Dedifferentiated amniotic fluid mesenchymal stem cell (primary cell): ENCODE results near the gene RICTOR.
"Not testable (repeated sequence)": the region's sequence is repeated elsewhere in the genome, so short reads cannot be mapped to it uniquely, and the experiment has no call there.

Source experiments
- DNase-seq: peaks from one replicate; pipeline ENCODE4 v3.0.0-alpha.2; 2016; ENCODE audit errors: extremely low spot score

RICTOR gene

GRCh38 chr5:39013938-39014337 is 60.3 kb downstream of the RICTOR start:
- no peak for DNase-seq

- not testable (repeated sequence) for DNase-seq
Observed at GRCh38 chr5:39010958-39011357, 63.2 kb downstream of the RICTOR start.

- DNase-seq: no peak
Observed at GRCh38 chr5:39009981-39010380, 64.2 kb downstream of the RICTOR start.

- no peak for DNase-seq
Observed at GRCh38 chr5:39009280-39009679, 64.9 kb downstream of the RICTOR start.

GRCh38 chr5:39006650-39007049 is 67.5 kb downstream of the RICTOR start:
- no peak for DNase-seq

- no peak for DNase-seq
Observed at GRCh38 chr5:39005566-39006232, 68.5 kb downstream of the RICTOR start.

- no peak for DNase-seq
Observed at GRCh38 chr5:39001683-39002082, 72.5 kb downstream of the RICTOR start.

GRCh38 chr5:38999037-38999436 is 75.2 kb downstream of the RICTOR start:
- no peak for DNase-seq

GRCh38 chr5:38997591-38997990 is 76.6 kb downstream of the RICTOR start:
- DNase-seq: no peak

GRCh38 chr5:38996123-38996522 is 78.1 kb downstream of the RICTOR start:
- DNase-seq: no peak

- peak; percentile 66 for DNase-seq
Observed at GRCh38 chr5:38994324-38994927, 79.8 kb downstream of the RICTOR start.

GRCh38 chr5:38989974-38990719 is 84.1 kb downstream of the RICTOR start:
- not testable (repeated sequence) for DNase-seq

- DNase-seq: no peak
Observed at GRCh38 chr5:38985909-38986452, 88.2 kb downstream of the RICTOR start.

- DNase-seq: no peak
Observed at GRCh38 chr5:38979535-38979934, 94.7 kb downstream of the RICTOR start.

- no peak for DNase-seq
Observed at GRCh38 chr5:38978036-38978435, 96.2 kb downstream of the RICTOR start.

- DNase-seq: no peak
Observed at GRCh38 chr5:38968665-38969064, 105.5 kb downstream of the RICTOR start.

- no peak for DNase-seq
Observed at GRCh38 chr5:38961691-38962090, 112.5 kb downstream of the RICTOR start.

- DNase-seq: no peak
Observed at GRCh38 chr5:38953426-38954012, 120.7 kb downstream of the RICTOR start.

- DNase-seq: peak; percentile 42
Observed at GRCh38 chr5:38948501-38948900, 125.7 kb downstream of the RICTOR start.

- DNase-seq: no peak
Observed at GRCh38 chr5:38944282-38944681, 129.9 kb downstream of the RICTOR start.

GRCh38 chr5:38941912-38942311 is 132.3 kb downstream of the RICTOR start:
- DNase-seq: no peak

- DNase-seq: no peak
Observed at GRCh38 chr5:38940230-38940858, 133.9 kb downstream of the RICTOR start.
